HAP-1 (cell line): ENCODE data around the gene GPBP1.
"Not testable (repeated sequence)": the region's sequence is repeated elsewhere in the genome, so short reads cannot be mapped to it uniquely, and the experiment has no call there.

Experiments
- DNase-seq, 2 experiments: peaks; one replicate each; pipeline ENCODE4 v3.0.0-alpha.2; 2016 to 2020; ENCODE audit warnings: low spot score in 2 of 2
- H3K27me3 ChIP-seq: fragments of 250-450 bp; sonication (Bioruptor Pico); 2 replicates; pipeline ENCODE4 v1.5.1; 2020; ENCODE audit warnings: low read depth, mild to moderate bottlenecking, moderate library complexity
- H3K36me3 ChIP-seq: fragments of 250-450 bp; sonication (Bioruptor Pico); replicated peaks from 2 replicates; pipeline ENCODE4 v1.5.1; 2020; ENCODE audit warnings: mild to moderate bottlenecking
- H3K4me1 ChIP-seq: fragments of 250-450 bp; sonication (Bioruptor Pico); 2 replicates; pipeline ENCODE4 v1.5.1; 2020; ENCODE audit warnings: mild to moderate bottlenecking
- H3K4me3 ChIP-seq: fragments of 250-450 bp; sonication (Bioruptor Pico); 2 replicates; pipeline ENCODE4 v1.5.1; 2020; ENCODE audit warnings: mild to moderate bottlenecking, moderate library complexity
- H3K9me3 ChIP-seq: fragments of 250-450 bp; sonication (Bioruptor Pico); 2 replicates; pipeline ENCODE4 v1.5.1; 2020; ENCODE audit warnings: mild to moderate bottlenecking, moderate library complexity
- in situ Hi-C: fragments of 300-500 bp; cut with MboI; formaldehyde crosslinking; loops from 3 replicates; pipeline ENCODE4 v1.14.3; 2020; ENCODE audit warnings: low sequenced_read_pairs, inconsistent platforms, mixed read lengths

The GPBP1 gene, protein sequence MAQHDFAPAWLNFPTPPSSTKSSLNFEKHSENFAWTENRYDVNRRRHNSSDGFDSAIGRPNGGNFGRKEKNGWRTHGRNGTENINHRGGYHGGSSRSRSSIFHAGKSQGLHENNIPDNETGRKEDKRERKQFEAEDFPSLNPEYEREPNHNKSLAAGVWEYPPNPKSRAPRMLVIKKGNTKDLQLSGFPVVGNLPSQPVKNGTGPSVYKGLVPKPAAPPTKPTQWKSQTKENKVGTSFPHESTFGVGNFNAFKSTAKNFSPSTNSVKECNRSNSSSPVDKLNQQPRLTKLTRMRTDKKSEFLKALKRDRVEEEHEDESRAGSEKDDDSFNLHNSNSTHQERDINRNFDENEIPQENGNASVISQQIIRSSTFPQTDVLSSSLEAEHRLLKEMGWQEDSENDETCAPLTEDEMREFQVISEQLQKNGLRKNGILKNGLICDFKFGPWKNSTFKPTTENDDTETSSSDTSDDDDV

DNA sequence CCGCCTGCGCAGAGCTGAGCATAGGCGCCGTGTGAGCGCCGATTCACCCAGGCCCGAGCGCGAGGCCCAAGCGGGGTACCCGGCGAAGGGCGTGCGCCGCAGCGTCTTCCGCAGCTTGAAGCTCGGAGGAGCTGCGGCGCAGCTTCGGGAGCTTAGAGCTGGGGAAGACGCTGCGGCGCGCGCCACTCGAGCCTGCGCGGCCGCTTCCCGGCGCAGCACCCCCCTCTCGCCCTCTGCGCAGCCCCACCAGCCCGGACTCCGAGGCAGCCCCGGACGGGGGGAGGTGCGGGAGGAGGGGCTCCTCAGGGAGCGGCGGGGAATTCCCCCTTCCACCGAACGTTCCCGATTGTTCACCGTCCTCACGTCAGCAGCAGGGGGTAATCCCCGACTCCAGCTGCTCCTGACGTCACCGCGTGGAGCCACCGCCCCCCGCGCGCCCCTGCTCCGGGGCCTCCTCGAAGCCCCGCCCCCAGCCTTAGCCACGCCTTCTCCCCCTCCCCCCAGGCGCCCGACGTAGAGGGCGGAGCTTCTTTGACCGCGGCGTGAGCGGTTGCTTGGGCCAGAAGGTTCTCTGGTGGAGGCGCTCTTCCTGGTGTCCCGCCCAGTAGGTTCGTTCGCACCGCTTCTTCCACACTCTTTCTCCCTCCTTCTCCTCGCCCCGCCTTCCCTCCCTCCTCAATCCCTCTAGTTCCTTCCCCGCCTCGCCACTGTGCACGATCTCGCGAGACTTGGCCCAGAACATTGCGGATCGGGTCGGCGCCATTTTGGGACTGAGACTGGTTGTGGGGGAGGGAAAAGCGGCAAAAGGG is at the start of gene GPBP1:
GPBP1 (plus strand) TSS at position 741 of the 809 bp plus-strand sequence. CDS start 40,072 bp downstream, outside the sequence.
- in situ Hi-C loops = no loop called here
- H3K4me1 ChIP-seq = peaks cover 10% of the 10 kb centered on the region; the same call in 1 of the 2 replicates

DNA sequence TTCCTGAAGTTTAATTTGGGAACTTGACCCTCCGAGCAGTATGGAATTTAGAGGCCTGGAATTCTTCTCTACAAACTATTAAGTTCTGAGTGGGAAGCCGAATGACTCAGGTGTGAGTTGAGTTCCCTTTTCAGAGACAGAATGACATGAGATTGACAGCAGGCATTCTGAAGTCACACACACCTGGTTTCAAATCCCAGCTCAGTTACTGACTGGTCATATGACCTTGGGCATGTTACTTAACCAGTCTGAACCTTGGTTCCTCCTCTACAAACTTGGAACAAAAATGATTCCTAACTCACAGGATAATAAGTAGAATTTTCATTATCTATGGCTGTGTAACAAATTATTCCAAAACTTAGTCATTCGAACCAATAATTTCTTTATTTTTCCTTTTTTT is 45.5 kb upstream of the GPBP1 start:
- Histone ChIP-seq H3K4me3 (no peak overlapping the region), H3K27me3 (no peaks in the 10 kb centered on the region), H3K36me3 (no peaks in the 10 kb centered on the region), H3K9me3 (no peaks in the 10 kb centered on the region), H3K4me1 (no peaks in the 10 kb centered on the region)
- no peak for DNase-seq
- in situ Hi-C loops = loop anchor here (25.0 kb wide), 1 partner anchor 866 kb away; no protein-coding TSS in a partner anchor

More for the DNA sequence above, at the start of gene GPBP1:
- Histone ChIP-seq H3K27me3 (no peaks in the 10 kb centered on the region), H3K36me3 (peaks cover 23% of the 10 kb centered on the region), H3K9me3 (no peaks in the 10 kb centered on the region), H3K4me3 (peak within 1 kb of the TSS; percentile 99)
- peak; percentile 99 to 100 for DNase-seq

- Histone ChIP-seq H3K9me3 (no peaks in the 10 kb centered on the region), H3K27me3 (no peaks in the 10 kb centered on the region), H3K4me1 (no peaks in the 10 kb centered on the region), H3K36me3 (no peaks in the 10 kb centered on the region), H3K4me3 (no peak overlapping the region)
- DNase-seq = no peak
- in situ Hi-C loops = loop anchor here (25.0 kb wide), 1 partner anchor 871 kb away; no protein-coding TSS in a partner anchor
Measured at GRCh38 chr5:57133574-57133973, 40.3 kb upstream of the GPBP1 start.

DNA sequence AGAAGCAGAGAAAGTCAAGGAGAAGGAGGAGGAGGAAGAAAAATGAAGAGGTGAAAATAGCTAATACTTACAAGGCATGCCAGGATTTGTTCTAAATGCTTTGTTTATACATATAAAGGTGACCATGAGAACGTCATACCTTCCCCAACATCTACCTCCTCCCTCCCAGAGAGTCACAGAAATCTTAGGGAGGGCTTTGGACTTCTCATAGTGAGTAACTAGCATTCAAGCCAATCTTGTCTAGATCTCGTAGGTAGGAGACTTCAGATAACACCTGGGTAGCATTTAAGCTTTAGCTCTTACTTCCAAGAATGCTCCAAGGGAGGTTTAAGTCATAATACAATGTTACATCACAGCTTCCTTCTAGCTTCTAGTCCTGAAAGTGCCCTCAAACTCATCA is 36.5 kb upstream of the GPBP1 start:
- H3K4me3 ChIP-seq = no peak overlapping the region

DNA sequence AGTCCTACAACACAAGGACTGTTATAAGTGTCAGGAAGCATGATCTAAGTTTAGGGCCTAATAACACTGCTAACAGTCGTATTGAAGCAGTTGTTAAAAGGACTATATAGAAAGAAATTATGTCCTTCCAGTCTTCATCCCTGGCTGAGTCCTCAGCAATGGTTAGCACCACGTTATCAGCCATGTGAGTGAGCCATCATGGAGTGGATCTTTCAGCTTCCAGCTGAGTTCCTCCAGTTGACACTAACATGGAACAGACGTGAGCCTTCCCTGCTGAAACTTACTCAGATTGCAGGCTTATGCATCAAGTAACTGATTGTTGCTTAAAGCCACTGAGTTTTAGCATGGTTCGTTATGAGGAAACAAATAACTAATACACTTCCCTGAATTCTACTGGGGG is 21.5 kb upstream of the GPBP1 start:
- no peaks in the 10 kb centered on the region for H3K4me1 ChIP-seq
- H3K27me3 ChIP-seq = no peaks in the 10 kb centered on the region
- in situ Hi-C loops = no loop called here
- no peaks in the 10 kb centered on the region for H3K9me3 ChIP-seq
- H3K36me3 ChIP-seq = no peaks in the 10 kb centered on the region
- no peak overlapping the region for H3K4me3 ChIP-seq
- no peak for DNase-seq

More for the DNA sequence above, 36.5 kb upstream of the GPBP1 start:
- H3K27me3 ChIP-seq = no peaks in the 10 kb centered on the region
- no peaks in the 10 kb centered on the region for H3K4me1 ChIP-seq
- no peaks in the 10 kb centered on the region for H3K36me3 ChIP-seq
- DNase-seq = no peak
- in situ Hi-C loops = loop anchor here (25.0 kb wide), 1 partner anchor 875 kb away; no protein-coding TSS in a partner anchor
- no peaks in the 10 kb centered on the region for H3K9me3 ChIP-seq

DNA sequence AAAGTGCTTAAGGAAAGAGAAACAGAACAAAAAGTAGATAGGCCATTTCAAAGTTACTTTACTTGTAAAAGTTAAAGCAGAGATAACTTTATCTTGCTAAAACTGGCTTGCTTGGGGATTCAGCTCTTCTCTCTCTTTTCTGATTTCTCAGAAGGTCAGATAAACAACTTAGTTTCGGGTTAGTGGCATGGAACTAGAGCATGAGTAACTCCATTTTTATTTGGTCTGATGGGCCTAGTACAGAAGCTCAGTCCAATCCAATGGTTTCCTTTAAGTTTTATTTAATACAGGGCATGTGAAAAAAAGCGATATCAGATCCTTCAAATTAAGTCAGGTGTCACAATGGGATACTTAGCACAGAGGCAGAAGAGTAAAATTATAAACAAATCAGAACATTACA is 18.8 kb upstream of the GPBP1 start:
- H3K36me3 ChIP-seq = no peaks in the 10 kb centered on the region
- no peak overlapping the region for H3K4me3 ChIP-seq
- no peaks in the 10 kb centered on the region for H3K27me3 ChIP-seq
- DNase-seq = no peak
- no peaks in the 10 kb centered on the region for H3K4me1 ChIP-seq
- H3K9me3 ChIP-seq = no peaks in the 10 kb centered on the region
- in situ Hi-C loops = no loop called here

DNA sequence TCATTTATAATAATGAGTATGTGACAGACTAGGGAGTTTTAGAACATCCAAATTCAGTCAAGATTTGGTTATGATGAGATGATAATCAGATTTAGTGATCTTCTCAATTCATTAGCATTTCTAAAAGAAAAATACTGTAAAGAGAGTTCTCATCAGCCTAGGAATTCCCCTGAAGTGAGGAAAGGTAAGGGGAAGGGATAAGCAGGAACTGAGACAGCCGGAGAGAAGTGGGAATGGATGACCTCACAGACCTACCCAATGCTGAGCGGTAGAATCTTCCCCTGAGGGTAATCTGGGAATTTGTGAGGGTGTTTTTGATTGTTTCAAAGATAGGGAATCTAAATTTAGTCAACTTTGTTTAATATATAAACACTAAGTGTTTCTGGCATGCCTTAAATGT is 16.7 kb upstream of the GPBP1 start:
- no peak overlapping the region for H3K4me3 ChIP-seq
- no peaks in the 10 kb centered on the region for H3K9me3 ChIP-seq
- no peaks in the 10 kb centered on the region for H3K27me3 ChIP-seq
- H3K4me1 ChIP-seq = no peaks in the 10 kb centered on the region
- H3K36me3 ChIP-seq = no peaks in the 10 kb centered on the region; the same call in 1 of the 2 replicates
- DNase-seq = no peak
- in situ Hi-C loops = no loop called here

DNA sequence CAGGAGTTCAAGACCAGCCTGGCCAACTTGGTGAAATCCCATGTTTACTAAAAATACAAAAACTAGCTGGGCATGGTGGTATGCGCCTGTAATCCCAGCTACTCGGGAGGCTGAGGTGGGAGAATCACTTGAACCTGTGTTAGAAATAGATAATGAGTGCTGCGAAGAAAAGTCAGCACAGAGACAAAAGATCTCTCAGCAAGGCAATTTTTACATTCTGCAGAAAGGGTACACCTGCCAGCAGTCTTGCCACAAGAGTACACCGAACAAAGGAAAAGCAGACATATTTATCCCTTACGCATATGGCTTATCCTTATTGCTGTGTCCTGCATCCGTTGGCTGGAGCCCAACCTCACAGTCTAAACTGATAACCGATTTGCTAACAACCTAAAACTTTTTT is 16.2 kb upstream of the GPBP1 start:
- no peaks in the 10 kb centered on the region for H3K4me1 ChIP-seq
- H3K9me3 ChIP-seq = no peaks in the 10 kb centered on the region
- in situ Hi-C loops = no loop called here
- H3K36me3 ChIP-seq = no peaks in the 10 kb centered on the region; the same call in 1 of the 2 replicates
- no peak overlapping the region for H3K4me3 ChIP-seq
- no peaks in the 10 kb centered on the region for H3K27me3 ChIP-seq
- no peak for DNase-seq

DNA sequence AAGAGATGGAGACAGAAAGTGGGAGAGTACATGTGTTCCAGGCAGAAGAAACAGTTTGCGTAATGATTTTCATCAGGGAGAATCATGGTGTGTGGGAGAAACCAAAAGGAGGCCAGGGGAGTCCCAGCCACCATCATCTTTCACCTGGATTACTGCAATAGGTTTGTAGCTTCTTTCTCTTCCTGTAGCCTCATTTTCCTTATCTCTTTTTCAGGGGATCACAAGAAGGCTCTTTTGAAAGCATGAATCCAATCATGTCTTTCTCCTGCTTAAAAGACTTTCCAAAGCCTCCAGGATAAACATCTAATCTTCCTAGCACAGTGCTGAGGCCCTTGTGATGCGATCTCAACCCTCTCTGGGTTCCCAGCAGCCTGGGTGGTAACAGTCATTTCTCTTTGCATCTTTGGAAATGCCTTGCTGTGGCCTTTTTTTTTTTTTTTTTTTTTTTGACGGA is 10.3 kb upstream of the GPBP1 start:
- H3K9me3 ChIP-seq = no peaks in the 10 kb centered on the region
- no peak for DNase-seq

GRCh38 chr5:57164124-57164523 is 9.7 kb upstream of the GPBP1 start:
- in situ Hi-C loops = no loop called here
- Histone ChIP-seq H3K4me1 (no peaks in the 10 kb centered on the region), H3K4me3 (no peak overlapping the region), H3K9me3 (no peaks in the 10 kb centered on the region), H3K36me3 (no peaks in the 10 kb centered on the region; the same call in 1 of the 2 replicates), H3K27me3 (no peaks in the 10 kb centered on the region)
- no peak for DNase-seq

More for the DNA sequence above, 10.3 kb upstream of the GPBP1 start:
- H3K4me1 ChIP-seq = no peaks in the 10 kb centered on the region
- no peak overlapping the region for H3K4me3 ChIP-seq
- no peaks in the 10 kb centered on the region; the same call in 1 of the 2 replicates for H3K36me3 ChIP-seq
- no peaks in the 10 kb centered on the region for H3K27me3 ChIP-seq
- in situ Hi-C loops = no loop called here

GRCh38 chr5:57165171-57165570 is 8.7 kb upstream of the GPBP1 start:
- DNase-seq, H3K9me3 ChIP-seq, H3K27me3 ChIP-seq, in situ Hi-C loops, H3K4me3 ChIP-seq, H3K36me3 ChIP-seq, H3K4me1 ChIP-seq: not testable (repeated sequence)

DNA sequence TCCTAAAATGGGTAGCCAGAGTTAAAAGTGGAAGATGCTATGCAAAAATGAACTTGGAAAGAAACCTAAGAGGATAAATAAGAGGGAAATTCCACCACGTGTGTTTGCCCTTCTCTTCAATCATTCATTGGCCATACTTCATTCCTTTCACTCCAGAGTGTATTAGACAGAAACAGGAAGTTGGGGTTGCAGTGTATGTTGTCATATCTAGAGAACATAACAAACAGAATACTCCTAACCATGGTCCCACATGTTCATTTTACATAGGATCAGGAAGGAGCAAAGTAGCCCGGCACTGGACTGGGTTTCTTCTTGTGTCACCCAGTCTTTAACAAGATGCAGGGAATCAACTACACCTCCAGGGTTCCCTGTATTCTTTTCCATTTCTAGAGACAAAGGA is 7.6 kb upstream of the GPBP1 start:
- Histone ChIP-seq H3K4me1 (no peaks in the 10 kb centered on the region), H3K9me3 (no peaks in the 10 kb centered on the region), H3K4me3 (no peak overlapping the region), H3K36me3 (no peaks in the 10 kb centered on the region; the same call in 1 of the 2 replicates), H3K27me3 (no peaks in the 10 kb centered on the region)
- in situ Hi-C loops = no loop called here
- no peak for DNase-seq

- DNase-seq = no peak
- no peak overlapping the region for H3K4me3 ChIP-seq
- in situ Hi-C loops = no loop called here
- no peaks in the 10 kb centered on the region for H3K9me3 ChIP-seq
- H3K27me3 ChIP-seq = no peaks in the 10 kb centered on the region
- H3K36me3 ChIP-seq = no peaks in the 10 kb centered on the region
- H3K4me1 ChIP-seq = 0 out of 2 replicates have a peak, but pooled peaks cover 4% of the 10 kb centered on the region
Measured at GRCh38 chr5:57167201-57167600, 6.7 kb upstream of the GPBP1 start.
